Airway epithelial cell (primary cell): ENCODE data around the gene RAD54L. TPM values are rescaled to one million over a fixed set of nuclear protein-coding genes. Genes with fewer than 3 reads are reported as not detected.

ENCODE experiments used
- total RNA-seq: library from RNA; depleted of rRNA; stranded (reverse); fragments of >200 nt; gene quantifications from 2 replicates; pipeline ENCODE4 v1.2.3, GENCODE V29; 2015

RAD54L gene
- total RNA-seq = 9.7 and 33.1 TPM in 2 replicates

GRCh38 chr1:46247436-46248121 lies at the start of gene RAD54L:
Gene RAD54L, plus strand, starts transcription at chr1:46247763. Its CDS starts 643 bp downstream, at chr1:46248406.

DNA sequence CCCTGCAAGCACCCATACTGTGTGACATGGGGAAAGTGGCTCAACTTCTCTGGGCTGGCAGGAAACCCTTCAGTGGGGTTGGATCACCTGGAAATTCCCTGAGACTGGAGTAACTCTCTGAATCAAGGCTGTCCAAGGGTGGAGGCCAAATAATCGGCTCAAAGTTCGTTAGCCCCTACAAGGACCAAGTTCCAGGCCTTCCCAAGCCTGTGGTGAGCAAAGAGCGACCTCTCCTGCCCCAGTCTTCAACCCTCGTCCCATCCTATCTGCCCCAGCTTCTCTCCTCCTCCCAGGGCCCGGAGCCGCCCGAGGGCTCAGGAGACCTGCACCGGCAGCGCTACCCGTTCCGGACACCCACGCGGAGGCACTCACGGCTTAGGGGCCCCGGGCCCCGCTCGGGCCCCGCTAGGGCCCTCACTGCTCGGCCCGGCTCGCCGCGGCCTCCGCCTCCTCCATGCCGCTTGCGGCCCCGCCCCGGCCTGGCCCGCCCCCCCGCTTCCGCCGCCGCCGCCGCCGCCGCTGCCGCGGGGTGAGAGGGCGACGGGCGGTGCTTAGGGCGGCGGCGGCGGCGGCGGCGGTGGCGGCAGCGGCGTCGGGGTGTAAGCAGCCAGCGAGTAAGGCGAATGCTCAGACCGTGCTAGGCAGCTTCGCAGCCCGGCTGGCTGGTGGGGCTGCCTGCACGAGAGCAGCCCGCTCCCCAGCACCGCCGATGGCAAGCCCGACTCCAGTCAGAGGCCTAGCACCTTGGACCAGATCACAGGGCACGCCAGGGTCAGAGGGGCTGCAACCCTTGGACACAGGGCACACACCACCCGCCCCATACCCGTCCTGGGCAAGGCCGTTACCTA lies 49.4 kb upstream of the RAD54L start, which contains the start of gene POMGNT1:
Gene POMGNT1, minus strand, starts transcription at position 471 of the 848 bp plus-strand sequence. CDS start 613 bp downstream, outside the sequence.

DNA sequence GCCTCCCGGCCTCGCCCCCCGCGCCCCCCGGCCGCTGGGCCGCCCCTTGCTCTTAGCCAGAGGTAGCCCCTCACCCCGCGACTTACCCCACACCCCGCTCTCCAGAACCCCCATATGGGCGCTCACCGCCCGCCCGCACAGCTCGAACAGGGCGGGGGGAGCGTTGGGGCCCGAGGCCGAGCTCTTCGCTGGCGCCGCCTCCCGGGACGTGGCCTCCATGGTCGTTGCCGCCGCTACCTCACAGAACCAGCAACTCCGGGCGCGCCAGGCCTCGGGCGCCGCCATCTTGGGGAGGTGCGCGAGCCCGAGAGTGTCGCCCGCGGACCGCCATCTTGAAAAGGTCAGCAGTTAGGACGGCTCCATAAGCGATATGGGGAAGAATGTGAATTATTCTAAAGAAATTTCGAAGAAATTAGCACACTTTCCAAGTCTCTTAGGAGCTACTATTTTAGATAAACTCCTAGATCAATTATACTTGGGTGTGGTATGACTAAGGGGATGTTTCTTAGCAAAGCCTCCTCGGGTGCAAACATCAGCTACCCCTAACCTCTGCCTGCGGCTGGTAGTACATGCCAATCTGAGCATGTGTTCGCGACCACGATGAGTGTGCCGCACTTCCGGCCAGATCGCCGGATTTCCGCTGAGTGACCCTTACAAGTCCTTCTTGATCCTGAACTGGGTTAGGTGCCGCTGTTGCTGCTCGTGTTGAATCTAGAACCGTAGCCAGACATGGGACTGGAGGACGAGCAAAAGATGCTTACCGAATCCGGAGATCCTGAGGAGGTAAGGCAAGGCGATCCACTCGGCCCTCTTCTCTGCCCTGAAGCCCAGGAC lies 55.7 kb downstream of the RAD54L start, which contains the start of the genes LRRC41 and UQCRH:
Gene LRRC41, minus strand, starts transcription at position 579 of the 834 bp plus-strand sequence. Its CDS starts 294 bp downstream, at position 285.
Gene UQCRH, plus strand, starts transcription at position 661 of the 834 bp plus-strand sequence. Its CDS starts 69 bp downstream, at position 730.

Other genes with a start within 250 kb of the RAD54L start
- gene PIK3R3, start 115.1 kb upstream of the RAD54L start, total RNA-seq = 7.6 and 10.6 TPM in 2 replicates
- gene TSPAN1, start 72.7 kb upstream of the RAD54L start, total RNA-seq = 37.5 and 39.6 TPM in 2 replicates
- gene P3R3URF, start 71.3 kb upstream of the RAD54L start, total RNA-seq = not detected in 2 replicates
- 51.6 and 58.7 TPM in 2 replicates for gene POMGNT1, start 49.3 kb upstream of the RAD54L start, total RNA-seq
- 5.5 and 5.9 TPM in 2 replicates for gene LURAP1, start 44.4 kb upstream of the RAD54L start, total RNA-seq
- 65.8 and 100 TPM in 2 replicates for gene LRRC41, start 55.9 kb downstream of the RAD54L start, total RNA-seq
- 612 and 959 TPM in 2 replicates for gene UQCRH, start 55.9 kb downstream of the RAD54L start, total RNA-seq
- 14.3 and 15.9 TPM in 2 replicates for gene NSUN4, start 93.0 kb downstream of the RAD54L start, total RNA-seq
- 11.1 and 20.8 TPM in 2 replicates for gene FAAH, start 146.6 kb downstream of the RAD54L start, total RNA-seq
- gene DMBX1, start 242.1 kb downstream of the RAD54L start, total RNA-seq = not detected in 2 replicates